A673 (cell line): ENCODE measurements around the gene AGBL4.

ENCODE experiments used
- EZH2 ChIP-seq: fragments of 200-600 bp; sonication (generic); IDR thresholded peaks from 2 replicates; pipeline ENCODE4 v1.6.1; 2017; ENCODE audit warnings: borderline replicate concordance, low read depth, mild to moderate bottlenecking, mixed read lengths, antibody characterized with exemption, low read length; ENCODE audit not compliant: poor library complexity, severe bottlenecking
- TF ChIP-seq, protein P1 (sequence below): fragments of 300-800, 200-600 bp; sonication (generic); conservative IDR thresholded peaks from 2 replicates; pipeline ENCODE4 v1.5.1; 2017; ENCODE audit warnings: low read depth, mild to moderate bottlenecking, antibody characterized with exemption, low read length, moderate library complexity, mixed read lengths

DNA sequence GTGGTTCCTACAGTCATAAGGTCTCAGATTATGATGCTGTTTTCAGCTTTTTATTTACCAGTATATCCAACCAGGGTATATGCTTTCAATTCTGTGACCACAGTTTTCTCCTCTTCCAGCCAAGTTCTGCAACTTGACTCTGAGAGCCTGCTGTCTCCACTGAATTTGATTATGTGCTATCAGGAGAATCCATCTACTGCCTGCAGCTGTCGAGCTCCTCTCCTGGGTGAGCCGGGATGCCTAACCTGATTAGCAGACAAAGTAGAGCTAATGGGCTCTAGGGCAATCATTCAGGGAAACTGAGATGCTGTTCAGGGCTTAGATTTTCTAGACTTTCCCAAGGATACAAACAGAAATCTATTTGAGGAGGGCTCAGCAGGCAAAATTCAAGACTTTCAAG is 975.6 kb downstream of the AGBL4 start:
- TF ChIP-seq, protein P1, sequence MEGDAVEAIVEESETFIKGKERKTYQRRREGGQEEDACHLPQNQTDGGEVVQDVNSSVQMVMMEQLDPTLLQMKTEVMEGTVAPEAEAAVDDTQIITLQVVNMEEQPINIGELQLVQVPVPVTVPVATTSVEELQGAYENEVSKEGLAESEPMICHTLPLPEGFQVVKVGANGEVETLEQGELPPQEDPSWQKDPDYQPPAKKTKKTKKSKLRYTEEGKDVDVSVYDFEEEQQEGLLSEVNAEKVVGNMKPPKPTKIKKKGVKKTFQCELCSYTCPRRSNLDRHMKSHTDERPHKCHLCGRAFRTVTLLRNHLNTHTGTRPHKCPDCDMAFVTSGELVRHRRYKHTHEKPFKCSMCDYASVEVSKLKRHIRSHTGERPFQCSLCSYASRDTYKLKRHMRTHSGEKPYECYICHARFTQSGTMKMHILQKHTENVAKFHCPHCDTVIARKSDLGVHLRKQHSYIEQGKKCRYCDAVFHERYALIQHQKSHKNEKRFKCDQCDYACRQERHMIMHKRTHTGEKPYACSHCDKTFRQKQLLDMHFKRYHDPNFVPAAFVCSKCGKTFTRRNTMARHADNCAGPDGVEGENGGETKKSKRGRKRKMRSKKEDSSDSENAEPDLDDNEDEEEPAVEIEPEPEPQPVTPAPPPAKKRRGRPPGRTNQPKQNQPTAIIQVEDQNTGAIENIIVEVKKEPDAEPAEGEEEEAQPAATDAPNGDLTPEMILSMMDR: no peak
- TF ChIP-seq EZH2: no peak
